PFSK-1 (cell line): ENCODE data around the gene GLT8D2.

ENCODE experiments used
- FOXP2 ChIP-seq: optimal IDR thresholded peaks from 2 replicates; pipeline ENCODE3; 2011; ENCODE audit warnings: borderline replicate concordance, control low read depth, inconsistent platforms; ENCODE audit not compliant: insufficient read depth; ENCODE audit errors: extremely low read length, extremely low read depth
- POLR2AphosphoS5 ChIP-seq: IDR thresholded peaks from 2 replicates; pipeline ENCODE4 v1.6.1; 2012; ENCODE audit warnings: low read depth, mild to moderate bottlenecking, control low read depth, low read length, moderate library complexity
- REST ChIP-seq, 2 experiments: IDR thresholded peaks; 2 replicates each; pipeline versions ENCODE4 v1.6.1 to v1.8.0; 2011 to 2012; ENCODE audit warnings: low read depth in 2 of 2, low read length in 2 of 2, control low read depth in 1 of 2, inconsistent platforms in 1 of 2, mild to moderate bottlenecking in 1 of 2, moderate library complexity in 1 of 2; ENCODE audit not compliant: insufficient read depth in 1 of 2
- SIN3A ChIP-seq: IDR thresholded peaks from 2 replicates; pipeline ENCODE4 v1.6.1; 2012; ENCODE audit warnings: mild to moderate bottlenecking, low read length, moderate library complexity, borderline replicate concordance; ENCODE audit not compliant: insufficient read depth
- TAF1 ChIP-seq: IDR thresholded peaks from 2 replicates; pipeline ENCODE4 v1.6.1; 2012; ENCODE audit warnings: low read length, control low read depth, borderline replicate concordance; ENCODE audit not compliant: insufficient read depth

GLT8D2 gene

DNA sequence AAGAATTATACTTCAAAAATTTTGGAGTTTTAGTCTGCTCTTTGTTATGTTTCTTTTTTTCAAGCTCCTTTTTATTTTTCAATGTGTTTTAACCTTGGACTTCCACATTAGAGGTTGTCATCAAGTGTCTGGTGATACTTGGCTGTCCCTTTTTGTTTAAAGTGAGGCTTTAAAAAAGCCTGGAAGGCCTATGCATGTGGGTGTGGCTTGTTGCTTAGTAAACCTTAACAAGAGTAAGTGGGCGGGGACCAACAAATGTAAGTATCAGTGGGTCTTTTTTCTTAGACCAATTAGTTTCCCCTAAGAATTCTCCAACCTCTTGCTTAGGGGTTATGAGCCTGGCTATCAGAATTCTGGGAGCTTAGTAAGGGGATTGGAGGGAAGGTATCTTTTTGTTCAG lies 40.7 kb upstream of the GLT8D2 start:
- no peak for TF ChIP-seq SIN3A
- TF ChIP-seq TAF1, result no peak
- TF ChIP-seq REST (IDR thresholded peaks at IDR 0.05; ENCODE audit: insufficient read depth in 1 of 2, low read depth in 2 of 2, low read length in 2 of 2), result no peak
- no peak for TF ChIP-seq POLR2AphosphoS5
- TF ChIP-seq FOXP2, result no peak

DNA sequence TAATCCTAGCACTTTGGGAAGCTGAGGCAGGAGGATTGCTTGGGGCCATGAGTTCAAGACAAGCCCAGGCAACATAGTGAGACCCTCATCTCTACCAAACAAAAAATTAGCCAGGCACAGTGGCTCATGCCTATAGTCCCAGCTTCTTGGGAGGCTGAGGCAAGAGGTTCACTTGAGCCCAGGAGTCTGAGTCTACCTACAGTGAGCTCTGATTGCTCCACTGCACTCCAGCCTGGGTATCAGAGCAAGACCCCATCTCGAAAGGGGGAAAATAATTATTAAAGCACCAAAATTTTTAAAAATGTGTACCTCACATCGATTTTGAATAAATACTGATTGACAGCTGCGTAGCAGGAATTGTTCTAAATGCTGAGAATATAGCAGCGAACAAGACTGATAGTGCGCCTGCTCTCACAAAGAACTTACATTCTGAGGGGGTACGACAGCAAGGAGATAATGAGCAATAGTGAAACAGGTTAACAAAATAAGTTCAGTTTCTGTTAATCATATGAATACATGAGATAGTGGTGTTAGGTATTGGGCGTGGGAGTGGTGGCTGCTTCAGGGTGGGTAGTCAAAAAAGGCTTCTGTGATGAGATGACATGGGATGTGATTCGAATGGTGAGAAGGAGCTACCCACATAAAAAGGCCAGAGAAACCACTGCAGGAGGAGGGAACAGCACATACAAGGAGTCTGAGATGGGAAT lies 33.9 kb upstream of the GLT8D2 start:
- TF ChIP-seq SIN3A (no peak), REST (IDR thresholded peaks at IDR 0.05; ENCODE audit: insufficient read depth in 1 of 2, low read depth in 2 of 2, low read length in 2 of 2) (no peak), POLR2AphosphoS5 (no peak), FOXP2 (no peak), TAF1 (no peak)

- TF ChIP-seq FOXP2 (no peak), REST (IDR thresholded peaks at IDR 0.05; ENCODE audit: insufficient read depth in 1 of 2, low read depth in 2 of 2, low read length in 2 of 2) (no peak)
These were observed 30.8 kb upstream of the GLT8D2 start for GRCh38 chr12:104080764-104081163.

- TF ChIP-seq SIN3A (no peak), TAF1 (no peak), REST (IDR thresholded peaks at IDR 0.05; ENCODE audit: insufficient read depth in 1 of 2, low read depth in 2 of 2, low read length in 2 of 2) (no peak), POLR2AphosphoS5 (no peak), FOXP2 (no peak)
These were observed 29.0 kb upstream of the GLT8D2 start for GRCh38 chr12:104079024-104079423.

GRCh38 chr12:104073699-104074098 lies 23.7 kb upstream of the GLT8D2 start:
- TF ChIP-seq FOXP2, result no peak
- TF ChIP-seq TAF1, result no peak
- TF ChIP-seq SIN3A, result no peak
- no peak for TF ChIP-seq POLR2AphosphoS5
- no peak for TF ChIP-seq REST (IDR thresholded peaks at IDR 0.05; ENCODE audit: insufficient read depth in 1 of 2, low read depth in 2 of 2, low read length in 2 of 2)
